ENCODE data around the gene CHD9. TPM values are rescaled to one million over a fixed set of nuclear protein-coding genes. Genes with fewer than 3 reads are reported as not detected.

The CHD9 gene
- total RNA-seq, 1 experiment from 2014 or later: 26.3 TPM

DNA sequence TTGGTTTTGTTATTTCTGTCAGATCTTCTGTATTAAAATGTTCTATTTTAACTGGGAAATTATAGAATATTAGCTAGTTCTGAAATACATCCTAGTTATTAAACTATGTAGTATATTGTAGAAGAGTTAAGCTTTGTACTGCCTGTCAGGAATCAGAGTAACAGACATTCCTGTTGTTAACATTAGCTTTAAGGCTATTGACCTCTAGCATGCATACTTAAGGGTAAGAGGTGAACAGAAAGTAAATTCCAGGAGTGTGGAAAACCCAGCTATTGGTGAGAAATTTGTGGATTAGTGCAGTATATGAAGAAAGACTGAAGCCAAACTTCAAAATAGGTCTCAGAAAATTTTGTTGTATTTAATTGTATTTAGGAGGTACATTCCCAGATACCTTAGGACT is 111.3 kb downstream of the CHD9 start:
- H3K4me2 ChIP-seq: no peak overlapping the region
- TF ChIP-seq, protein P1, sequence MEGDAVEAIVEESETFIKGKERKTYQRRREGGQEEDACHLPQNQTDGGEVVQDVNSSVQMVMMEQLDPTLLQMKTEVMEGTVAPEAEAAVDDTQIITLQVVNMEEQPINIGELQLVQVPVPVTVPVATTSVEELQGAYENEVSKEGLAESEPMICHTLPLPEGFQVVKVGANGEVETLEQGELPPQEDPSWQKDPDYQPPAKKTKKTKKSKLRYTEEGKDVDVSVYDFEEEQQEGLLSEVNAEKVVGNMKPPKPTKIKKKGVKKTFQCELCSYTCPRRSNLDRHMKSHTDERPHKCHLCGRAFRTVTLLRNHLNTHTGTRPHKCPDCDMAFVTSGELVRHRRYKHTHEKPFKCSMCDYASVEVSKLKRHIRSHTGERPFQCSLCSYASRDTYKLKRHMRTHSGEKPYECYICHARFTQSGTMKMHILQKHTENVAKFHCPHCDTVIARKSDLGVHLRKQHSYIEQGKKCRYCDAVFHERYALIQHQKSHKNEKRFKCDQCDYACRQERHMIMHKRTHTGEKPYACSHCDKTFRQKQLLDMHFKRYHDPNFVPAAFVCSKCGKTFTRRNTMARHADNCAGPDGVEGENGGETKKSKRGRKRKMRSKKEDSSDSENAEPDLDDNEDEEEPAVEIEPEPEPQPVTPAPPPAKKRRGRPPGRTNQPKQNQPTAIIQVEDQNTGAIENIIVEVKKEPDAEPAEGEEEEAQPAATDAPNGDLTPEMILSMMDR (conservative IDR thresholded peaks at IDR 0.05): no peak
- TF ChIP-seq EZH2 (IDR thresholded peaks at IDR 0.05; ENCODE audit: low read depth): no peak
- no peaks in the 10 kb centered on the region for H3K27me3 ChIP-seq (ENCODE audit: insufficient read depth, low read depth)
- H3K79me2 ChIP-seq (ENCODE audit: low read depth): 0 out of 2 replicates have a peak, but pooled peaks cover 2% of the 10 kb centered on the region
- no peak for DNase-seq
- no peak overlapping the region for H3K27ac ChIP-seq
- peaks cover 4% of the 10 kb centered on the region; the same call in 1 of the 2 replicates for H4K20me1 ChIP-seq (ENCODE audit: insufficient read depth)
- H2AFZ ChIP-seq: no peak overlapping the region
- CTCF ChIA-PET: no interaction called here
- no TSS peak for BruUV-seq (replicated peaks)
- H3K4me3 ChIP-seq: no peak overlapping the region
- H3K9me2 ChIP-seq (ENCODE audit: insufficient read depth): no peaks in the 10 kb centered on the region
- H3K36me3 ChIP-seq (ENCODE audit: low read depth): no peaks in the 10 kb centered on the region
- H3F3A ChIP-seq (ENCODE audit: insufficient read depth, low read depth): no peaks in the 10 kb centered on the region; the same call in none of the 2 replicates
- no peaks in the 10 kb centered on the region for H3K9me3 ChIP-seq (ENCODE audit: insufficient read depth, low read depth)
- no peaks in the 10 kb centered on the region for H3K4me1 ChIP-seq (replicated peaks; ENCODE audit: insufficient read depth)
- POLR2A ChIA-PET (ENCODE audit: unreplicated experiment): no interaction called here
- intact Hi-C loops (cut with micrococcal nuclease; ENCODE audit: unreplicated experiment): no loop called here

DNA sequence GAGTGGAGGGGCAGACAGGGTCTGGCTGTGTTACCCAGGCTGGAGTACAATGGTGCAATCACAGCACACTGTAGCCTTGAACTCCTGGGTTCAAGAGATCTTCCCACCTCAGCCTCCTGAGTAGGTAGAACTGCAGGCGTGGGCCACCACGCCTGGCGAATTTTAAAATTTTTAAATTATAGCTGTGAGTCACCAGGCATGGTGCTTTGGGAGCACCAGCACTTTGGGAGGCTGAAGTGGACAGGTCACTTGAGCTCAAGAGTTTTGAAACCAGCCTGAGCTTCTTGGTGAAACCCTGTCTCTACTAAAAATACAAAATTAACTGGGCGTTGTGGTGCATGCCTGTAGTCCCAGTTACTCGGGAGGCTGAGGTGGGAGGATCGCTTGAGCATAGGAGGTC is 114.0 kb downstream of the CHD9 start:
- no TSS peak for BruUV-seq (replicated peaks)
- no peaks in the 10 kb centered on the region for H3K4me1 ChIP-seq (replicated peaks; ENCODE audit: insufficient read depth)
- ChIA-PET POLR2A (ENCODE audit: unreplicated experiment) (no interaction called here), CTCF (no interaction called here)
- H3K27me3 ChIP-seq (ENCODE audit: insufficient read depth, low read depth): no peaks in the 10 kb centered on the region
- H3K36me3 ChIP-seq (ENCODE audit: low read depth): no peaks in the 10 kb centered on the region
- H3K27ac ChIP-seq: no peak overlapping the region
- TF ChIP-seq, protein P1 (conservative IDR thresholded peaks at IDR 0.05): no peak
- TF ChIP-seq EZH2 (IDR thresholded peaks at IDR 0.05; ENCODE audit: low read depth): no peak
- no peaks in the 10 kb centered on the region; the same call in none of the 2 replicates for H3F3A ChIP-seq (ENCODE audit: insufficient read depth, low read depth)
- intact Hi-C loops (cut with micrococcal nuclease; ENCODE audit: unreplicated experiment): no loop called here
- no peak overlapping the region for H3K4me3 ChIP-seq
- no peaks in the 10 kb centered on the region for H3K9me3 ChIP-seq (ENCODE audit: insufficient read depth, low read depth)
- no peak for DNase-seq
- 0 out of 2 replicates have a peak, but pooled peaks cover 2% of the 10 kb centered on the region for H3K79me2 ChIP-seq (ENCODE audit: low read depth)
- no peak overlapping the region for H3K4me2 ChIP-seq
- H4K20me1 ChIP-seq (ENCODE audit: insufficient read depth): peaks cover 4% of the 10 kb centered on the region; the same call in 1 of the 2 replicates
- H3K9me2 ChIP-seq (ENCODE audit: insufficient read depth): no peaks in the 10 kb centered on the region
- no peak overlapping the region for H2AFZ ChIP-seq

- H3K9me3 ChIP-seq (ENCODE audit: insufficient read depth, low read depth): no peaks in the 10 kb centered on the region
- BruUV-seq (replicated peaks): no TSS peak
- no peak overlapping the region for H3K27ac ChIP-seq
- H3K4me1 ChIP-seq (replicated peaks; ENCODE audit: insufficient read depth): no peaks in the 10 kb centered on the region
- H4K20me1 ChIP-seq (ENCODE audit: insufficient read depth): peaks cover 4% of the 10 kb centered on the region; the same call in 1 of the 2 replicates
- no peaks in the 10 kb centered on the region; the same call in 1 of the 2 replicates for H3F3A ChIP-seq (ENCODE audit: insufficient read depth, low read depth)
- H3K27me3 ChIP-seq (ENCODE audit: insufficient read depth, low read depth): no peaks in the 10 kb centered on the region
- no peaks in the 10 kb centered on the region for H3K9me2 ChIP-seq (ENCODE audit: insufficient read depth)
- no peak for TF ChIP-seq EZH2 (IDR thresholded peaks at IDR 0.05; ENCODE audit: low read depth)
- TF ChIP-seq, protein P1 (conservative IDR thresholded peaks at IDR 0.05): no peak
- intact Hi-C loops (cut with micrococcal nuclease; ENCODE audit: unreplicated experiment): no loop called here
- no peaks in the 10 kb centered on the region for H3K36me3 ChIP-seq (ENCODE audit: low read depth)
- no peak overlapping the region for H3K4me3 ChIP-seq
- no peak overlapping the region for H2AFZ ChIP-seq
- H3K79me2 ChIP-seq (ENCODE audit: low read depth): 0 out of 2 replicates have a peak, but pooled peaks cover 2% of the 10 kb centered on the region
- no peak for DNase-seq
- ChIA-PET POLR2A (ENCODE audit: unreplicated experiment) (no interaction called here), CTCF (no interaction called here)
- H3K4me2 ChIP-seq: no peak overlapping the region
Observed at GRCh38 chr16:53172517-53172916, 117.7 kb downstream of the CHD9 start.

Measured in PC-9 (cell line).